Head of caudate nucleus (tissue), 42 donors: ENCODE results near the gene FCMR.

Source experiments
- DNase-seq, 42 donors: peaks; one replicate each; pipeline versions ENCODE4 v3.0.0 to v3.0.0-alpha.2; 2020 to 2021; ENCODE audit warnings: mixed read lengths in 7 of 42
- intact Hi-C: fragments of 100-400 bp; cut with DNase I; formaldehyde crosslinking; loops from one replicate; pipeline ENCODE4 v1.15.0; 2022

Gene FCMR

GRCh38 chr1:206890125-206891060 is 31.3 kb downstream of the FCMR start:
- intact Hi-C loops, result no loop called here
- DNase-seq, result no peak

- DNase-seq, result no peak
- intact Hi-C loops, result no loop called here
These were observed 34.0 kb downstream of the FCMR start for GRCh38 chr1:206887701-206888100.

DNA sequence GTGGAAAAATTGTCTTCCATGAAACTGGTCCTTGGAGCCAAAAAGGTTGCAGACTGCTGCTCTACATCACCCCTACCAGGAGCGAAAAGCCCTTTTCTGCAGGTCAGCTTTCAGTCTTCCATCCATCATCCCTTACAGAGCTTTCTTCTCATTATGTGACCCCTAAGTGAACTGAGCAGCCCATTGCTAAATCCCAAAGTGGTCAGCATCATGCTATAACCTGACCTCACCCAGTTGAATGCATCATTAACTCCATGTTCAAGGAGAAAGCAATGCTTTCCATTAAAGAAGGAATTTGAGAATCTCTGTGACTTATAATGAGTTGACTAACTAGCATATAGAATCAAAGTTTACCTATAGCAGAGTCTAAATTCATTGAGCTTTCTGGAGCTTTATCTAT is 34.9 kb downstream of the FCMR start:
- intact Hi-C loops, result no loop called here
- no peak for DNase-seq

DNA sequence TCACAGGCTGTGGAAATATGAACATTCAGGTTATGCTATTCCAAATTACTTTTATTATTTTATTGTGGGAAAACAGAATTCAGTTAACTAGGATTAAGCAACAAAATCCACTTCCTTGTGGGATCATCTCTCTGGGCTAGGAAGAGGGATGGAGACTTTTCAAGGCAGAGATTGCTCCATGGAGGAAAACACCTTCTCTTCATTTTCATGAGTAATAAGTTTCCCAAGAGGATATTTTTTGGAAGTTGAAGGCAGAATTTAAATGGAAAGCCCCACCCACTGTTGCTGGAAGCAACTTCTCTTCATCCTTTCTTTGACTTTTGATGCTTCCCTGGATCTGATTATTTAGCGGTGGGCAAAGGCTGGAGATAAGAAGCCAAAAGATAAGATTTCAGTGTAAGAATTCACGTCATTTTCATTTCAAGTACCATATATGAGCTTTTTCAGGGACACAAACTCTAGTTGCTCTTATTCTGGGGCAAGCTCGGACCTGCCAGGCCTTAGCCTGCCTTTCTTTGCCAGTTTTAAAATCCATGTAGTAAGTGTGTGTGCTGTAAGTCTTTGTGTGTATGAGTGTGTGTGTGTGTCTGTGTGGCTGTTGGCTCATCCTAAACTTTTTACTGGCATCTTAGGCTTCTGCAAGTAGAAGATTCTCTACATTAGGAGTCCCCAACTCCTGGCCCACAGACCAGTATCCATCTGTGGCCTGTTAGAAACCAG is 36.2 kb downstream of the FCMR start:
- intact Hi-C loops, result no loop called here
- DNase-seq, result no peak

- DNase-seq, result no peak
- intact Hi-C loops, result no loop called here
These were observed 37.9 kb downstream of the FCMR start for GRCh38 chr1:206883876-206884275.

- intact Hi-C loops, result no loop called here
- DNase-seq, result no peak
These were observed 38.6 kb downstream of the FCMR start for GRCh38 chr1:206883160-206883559.

GRCh38 chr1:206882555-206882954 is 39.2 kb downstream of the FCMR start:
- DNase-seq, result no peak
- intact Hi-C loops, result no loop called here

DNA sequence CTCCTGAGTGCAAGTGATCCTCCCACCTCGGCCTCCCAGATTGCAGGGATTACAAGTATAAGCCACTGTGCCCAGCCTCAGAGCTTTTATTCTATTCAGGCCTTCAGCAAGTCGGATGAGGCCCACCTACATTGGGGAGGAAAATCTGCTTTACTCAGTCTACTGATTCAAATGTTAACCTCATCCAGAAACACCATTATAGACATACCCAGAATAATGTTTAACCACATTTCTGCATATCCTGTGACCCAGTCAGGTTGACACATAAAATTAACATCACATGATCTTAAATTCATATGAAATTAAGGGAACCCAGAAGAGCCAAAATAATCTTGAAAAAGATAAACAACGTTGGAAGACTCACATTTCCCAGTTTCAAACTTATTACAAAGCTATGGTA is 41.4 kb downstream of the FCMR start:
- no peak for DNase-seq
- intact Hi-C loops, result no loop called here

GRCh38 chr1:206878456-206878855 is 43.3 kb downstream of the FCMR start:
- no peak for DNase-seq
- intact Hi-C loops, result no loop called here

DNA sequence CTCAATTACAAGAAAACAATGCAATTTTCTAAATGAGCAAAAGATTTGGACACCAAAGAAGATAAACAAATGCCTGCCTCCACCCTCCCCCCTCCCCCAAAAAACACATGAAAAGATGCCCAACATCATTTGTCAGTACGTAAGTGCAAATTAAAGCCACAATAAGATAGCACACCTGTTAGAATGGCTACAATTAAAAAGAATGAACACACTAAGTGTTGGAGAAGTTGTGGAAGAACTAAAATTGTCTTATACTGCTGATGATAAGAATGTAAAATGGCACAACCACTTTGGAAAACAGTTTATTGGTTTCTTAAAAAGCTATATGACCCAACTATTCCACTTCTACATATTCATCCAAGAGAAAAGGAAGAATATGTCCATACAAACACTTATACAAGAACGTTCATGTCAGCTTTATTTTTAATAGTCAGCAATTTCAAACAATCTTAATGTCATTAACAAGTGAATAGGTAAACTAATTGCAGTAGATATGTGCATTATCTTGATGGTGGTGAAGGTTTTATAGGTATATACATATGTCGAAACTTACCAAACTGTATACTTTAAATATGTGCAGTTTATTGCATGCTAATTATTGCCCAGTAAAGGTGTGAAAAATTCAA is 45.9 kb downstream of the FCMR start:
- DNase-seq, result no peak
- intact Hi-C loops, result no loop called here

DNA sequence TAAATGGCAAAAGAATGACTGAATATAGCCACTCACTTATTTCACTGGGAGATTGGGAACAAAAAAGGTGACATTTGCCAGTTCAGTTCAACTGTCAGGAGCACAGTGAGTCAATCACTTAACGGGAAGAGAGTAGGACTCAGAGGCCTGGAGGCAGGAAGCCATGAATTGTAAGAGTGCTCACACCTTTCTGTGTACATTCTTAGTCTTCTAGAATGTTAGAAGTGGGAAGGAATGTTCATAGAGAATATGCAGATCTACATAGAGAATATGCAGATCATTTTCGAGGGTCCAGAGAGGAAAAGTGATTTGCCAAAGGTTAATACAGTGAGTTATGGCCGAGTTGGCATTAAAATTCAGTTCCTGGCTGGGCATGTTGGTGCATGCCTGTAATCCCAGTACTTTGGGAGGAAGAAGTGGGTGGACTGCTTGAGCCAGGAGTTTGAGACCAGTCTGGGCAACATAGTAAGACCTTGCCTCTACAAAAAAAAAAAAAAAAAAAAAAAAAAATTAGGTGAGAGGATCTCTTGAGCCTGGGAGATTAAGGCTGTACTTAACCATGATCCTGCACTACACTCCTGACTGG is 48.0 kb downstream of the FCMR start:
- intact Hi-C loops, result no loop called here
- no peak for DNase-seq

DNA sequence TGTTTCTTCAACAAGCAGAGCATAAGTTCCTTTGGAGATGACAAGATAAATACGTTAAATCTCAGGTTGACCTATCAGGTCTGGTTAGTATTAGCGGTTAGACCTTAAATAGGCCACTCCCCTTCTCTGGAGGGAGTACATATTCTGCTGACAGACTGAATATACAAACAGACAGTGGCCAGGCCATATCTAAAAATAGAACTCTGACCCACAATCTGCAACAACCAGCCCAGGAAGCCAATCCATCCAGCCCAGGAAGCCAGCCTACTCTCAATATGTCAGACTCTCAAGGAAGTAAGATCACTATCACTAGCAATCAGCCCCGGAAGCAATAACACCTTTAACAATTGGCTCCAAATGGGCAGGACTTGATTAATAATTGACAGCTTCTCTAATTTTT is 49.6 kb downstream of the FCMR start:
- DNase-seq, result no peak
- intact Hi-C loops, result no loop called here

GRCh38 chr1:206868264-206868663 is 53.5 kb downstream of the FCMR start:
- no peak for DNase-seq
- intact Hi-C loops, result no loop called here

DNA sequence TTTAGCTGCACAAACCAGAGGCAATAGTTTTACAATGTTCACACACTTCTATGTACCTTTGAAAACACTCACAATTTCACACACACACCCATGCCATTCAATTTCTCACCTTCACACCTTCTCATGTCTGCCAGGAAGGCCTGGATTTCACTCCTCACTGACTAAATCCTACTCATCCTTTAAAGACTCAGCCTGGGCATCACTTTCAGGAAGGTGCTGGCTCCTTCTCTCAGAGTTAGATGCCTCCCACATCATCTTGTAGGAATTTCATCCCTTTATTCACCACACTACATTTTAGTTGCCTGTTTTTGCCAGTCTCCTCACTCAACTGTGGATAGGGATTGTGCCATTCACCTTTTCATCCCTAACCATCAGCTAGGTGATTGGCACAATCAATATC is 54.0 kb downstream of the FCMR start:
- intact Hi-C loops, result no loop called here
- DNase-seq, result no peak

GRCh38 chr1:206867239-206867638 is 54.5 kb downstream of the FCMR start:
- intact Hi-C loops, result no loop called here

DNA sequence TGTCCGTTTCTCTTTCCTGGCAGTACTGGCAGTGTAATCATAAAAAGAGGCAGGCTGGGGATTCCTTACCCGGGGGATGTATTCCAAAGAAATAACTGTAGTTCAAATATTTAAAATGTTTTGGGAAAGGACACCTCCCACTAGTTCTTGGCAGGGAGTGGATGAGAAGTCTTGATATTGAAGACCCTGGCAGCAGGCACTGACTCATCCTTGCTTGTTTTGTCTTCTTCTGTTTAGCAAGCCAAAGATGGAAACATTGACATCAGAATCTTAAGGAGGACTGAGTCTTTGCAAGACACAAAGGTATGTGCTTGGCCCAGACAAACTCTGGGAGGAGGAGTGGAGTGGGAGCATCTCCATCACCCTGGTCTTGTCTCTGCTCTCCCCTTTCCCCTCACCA is 55.7 kb downstream of the FCMR start:
- intact Hi-C loops, result no loop called here
- no peak for DNase-seq

More at GRCh38 chr1:206867239-206867638, 54.5 kb downstream of the FCMR start:
- no peak for DNase-seq

GRCh38 chr1:206864939-206865671 is 56.6 kb downstream of the FCMR start, which contains the start of gene IL20:
Gene IL20, plus strand, starts transcription at chr1:206865623. Its CDS starts 230 bp downstream, at chr1:206865853.
- peak in 39 of 42 donors; percentile 22 to 86 (median 50) for DNase-seq
- intact Hi-C loops, result no loop called here

- DNase-seq, result peak in 1 of 42 donors; percentile 5
These were observed 58.5 kb downstream of the FCMR start for GRCh38 chr1:206863266-206863665.

GRCh38 chr1:206860165-206860564 is 61.6 kb downstream of the FCMR start:
- intact Hi-C loops, result no loop called here
- peak in 1 of 42 donors; percentile 17 for DNase-seq

More at GRCh38 chr1:206863266-206863665, 58.5 kb downstream of the FCMR start:
- intact Hi-C loops, result no loop called here
